ENCODE data around the gene OTP.

Gene OTP
- total RNA-seq: 0 reads per million in 2 donors

DNA sequence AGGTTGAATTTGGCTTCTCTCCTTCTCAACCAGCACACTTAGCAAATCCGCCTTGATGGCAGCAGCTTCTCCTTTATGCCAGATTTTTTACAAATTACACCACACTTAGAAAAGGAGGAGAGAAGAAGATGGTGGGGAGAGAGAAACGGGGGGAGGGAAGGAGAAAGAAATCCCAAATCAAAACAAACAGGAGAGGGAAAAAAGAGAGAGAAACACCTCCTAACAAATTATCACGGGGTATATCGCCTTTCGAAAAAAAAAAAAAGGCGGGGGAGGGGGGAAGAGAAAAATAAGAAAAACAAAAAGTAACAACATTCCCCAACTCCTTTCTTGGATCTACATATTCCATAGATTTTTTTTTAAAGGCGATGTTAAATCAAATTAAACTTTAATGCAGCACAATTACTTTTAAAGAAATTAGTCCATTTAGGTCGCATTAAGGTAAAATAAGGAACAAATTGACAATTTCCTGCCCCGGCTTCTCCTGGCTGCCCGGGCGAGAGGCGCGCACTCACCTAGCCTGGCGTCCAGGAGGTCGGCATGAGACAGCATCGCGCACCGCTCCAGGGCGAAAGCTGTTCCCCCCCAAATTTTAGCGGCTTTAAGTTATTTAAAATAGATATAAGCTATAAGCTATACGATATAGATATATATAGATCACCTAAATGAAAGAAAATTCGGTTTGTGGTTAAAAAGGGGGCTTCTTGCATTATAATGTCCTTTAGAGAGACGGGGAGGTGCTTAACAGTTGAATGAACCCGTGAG, at the start of gene OTP:
OTP (minus strand) TSS at position 716 of the 765 bp plus-strand sequence; CDS start at position 552, 164 bp downstream.
- no peak for DNase-seq

DNA sequence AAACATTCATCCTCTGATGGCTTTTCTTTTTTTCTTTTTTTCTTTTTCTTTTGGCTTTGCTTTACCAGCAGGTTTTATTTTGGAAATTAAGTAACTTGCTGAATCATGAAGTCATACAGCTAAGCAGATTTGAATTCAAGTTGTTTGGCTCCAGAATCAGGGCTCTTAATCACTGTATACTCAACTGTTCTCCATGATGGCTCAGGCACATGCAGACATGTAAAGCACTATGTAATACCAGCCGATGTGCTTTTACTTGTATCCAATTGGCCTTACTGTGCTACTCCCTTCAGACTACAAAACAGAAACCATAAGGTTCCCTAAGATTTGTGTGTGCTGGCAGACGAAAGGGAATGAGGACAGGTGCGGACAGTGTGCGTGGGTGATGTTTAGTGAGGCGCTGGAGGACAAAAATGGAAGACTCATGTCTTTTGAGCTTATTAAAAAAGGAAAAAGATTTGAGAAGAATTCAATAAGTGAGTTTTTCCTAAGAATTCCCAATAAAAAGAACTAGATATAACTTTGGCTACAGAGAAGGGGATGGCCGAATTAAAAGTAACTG, 44.7 kb upstream of the OTP start:
- DNase-seq: no peak

DNA sequence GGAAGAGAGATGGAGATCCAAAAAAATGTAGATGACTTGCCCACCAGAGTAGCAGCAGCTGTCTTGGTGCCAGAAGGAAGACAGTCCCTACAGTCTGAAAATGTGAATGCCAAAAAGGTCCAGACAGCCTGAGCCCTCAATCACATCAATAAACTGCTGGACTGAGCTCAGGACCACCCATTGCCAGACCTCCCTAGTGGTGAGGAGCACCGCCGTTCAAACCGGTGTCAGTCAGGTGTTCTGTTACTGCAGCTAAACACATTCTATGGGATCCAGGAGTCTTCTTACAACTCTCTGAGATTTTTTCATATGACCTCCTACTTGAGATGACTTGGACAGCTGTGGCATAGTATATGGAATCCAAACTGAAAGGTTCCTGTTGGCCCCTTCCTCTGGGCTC, 32.0 kb upstream of the OTP start:
- no peak for DNase-seq

DNA sequence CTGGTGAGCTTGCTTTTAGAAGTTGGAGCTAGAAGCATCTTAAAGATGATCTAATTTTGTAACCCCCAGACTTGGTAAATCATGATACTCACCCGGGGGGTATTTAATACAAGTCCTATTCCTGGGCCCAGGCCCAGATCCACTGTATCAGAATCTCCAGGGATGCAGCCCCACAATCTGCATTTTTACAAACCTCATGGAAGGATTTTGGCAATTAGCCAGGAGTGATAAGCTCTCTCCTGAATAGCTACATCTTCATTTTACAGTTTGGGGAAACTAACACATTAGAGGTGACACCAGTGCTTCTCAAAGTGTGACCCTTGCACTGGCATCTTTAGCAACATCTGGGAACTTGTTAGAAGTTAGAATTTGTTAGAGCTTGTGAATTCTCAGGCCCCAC, 31.2 kb upstream of the OTP start:
- no peak for DNase-seq

DNA sequence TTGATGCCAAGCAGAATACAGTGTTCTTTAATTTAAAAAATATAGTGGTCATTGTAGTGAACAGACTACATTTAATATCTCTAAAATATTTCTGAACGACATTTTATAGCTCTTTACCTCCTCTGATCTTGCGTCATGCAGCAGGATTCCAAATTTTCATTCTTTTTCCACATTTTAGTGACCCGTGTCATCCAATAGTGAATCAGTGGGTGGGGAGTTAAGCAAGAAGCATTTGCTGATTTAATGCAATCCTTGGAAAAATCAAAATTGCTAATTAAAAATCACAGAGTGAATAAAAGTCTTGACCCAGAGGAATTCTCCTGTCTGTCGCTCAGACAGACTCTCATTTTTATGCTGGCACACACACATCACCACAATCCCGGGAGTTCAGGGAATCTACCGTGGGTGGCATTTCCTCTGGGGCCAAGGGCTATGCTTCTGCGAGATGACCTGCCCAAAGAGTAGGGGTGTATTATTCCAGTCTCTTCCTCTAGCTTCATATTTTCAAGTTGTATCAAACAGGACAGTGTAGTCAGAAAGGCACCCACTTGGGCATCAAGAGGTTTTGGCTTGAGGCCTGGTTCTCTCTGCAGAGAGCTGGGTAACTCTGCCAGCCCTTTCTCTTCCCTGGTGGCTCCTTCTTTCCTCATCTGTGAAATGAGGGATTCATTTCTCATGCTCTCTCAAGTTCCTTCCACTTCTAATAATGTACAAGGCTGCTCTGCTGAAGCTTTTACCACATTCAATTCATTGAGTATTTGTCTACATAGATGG, 24.8 kb upstream of the OTP start:
- no peak for DNase-seq

DNA sequence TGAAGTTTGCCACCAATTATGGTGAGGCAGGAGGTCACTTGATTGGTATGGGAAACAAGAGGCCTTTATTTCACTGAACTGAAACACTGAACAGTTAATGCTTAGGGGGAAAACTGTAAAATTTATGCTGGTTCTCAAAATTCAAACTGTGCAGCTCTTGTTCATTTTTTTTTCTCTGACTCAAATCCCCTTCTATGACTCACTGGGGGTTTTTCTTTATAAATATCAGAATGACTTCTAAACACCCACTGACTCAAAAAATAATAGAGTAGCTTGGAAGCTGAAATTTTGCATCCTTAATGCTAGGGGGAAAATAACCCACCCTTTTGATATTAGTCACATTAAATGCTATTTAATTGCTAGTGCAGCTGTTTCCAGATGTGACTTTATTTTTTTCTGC, 24.1 kb upstream of the OTP start:
- no peak for DNase-seq

DNA sequence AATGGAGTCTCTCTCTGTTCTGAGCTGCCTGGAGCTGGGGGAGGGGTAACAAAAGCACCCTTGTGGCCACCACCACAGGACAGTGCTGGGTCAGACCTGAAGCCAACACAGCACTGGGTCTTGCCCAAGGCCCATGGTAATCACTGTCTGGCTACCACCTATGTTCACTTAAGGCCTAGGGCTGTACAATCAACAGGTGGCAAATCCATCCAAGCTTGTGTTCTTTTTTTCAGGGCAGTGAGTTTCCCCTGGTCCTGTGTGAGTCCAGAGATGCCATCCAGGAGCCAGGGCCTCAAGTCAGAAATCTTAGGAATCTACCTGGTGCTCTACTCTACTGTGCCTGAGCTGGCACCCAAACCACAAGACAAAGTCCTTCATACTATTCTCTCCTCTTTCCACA, 20.1 kb upstream of the OTP start:
- DNase-seq: no peak

DNA sequence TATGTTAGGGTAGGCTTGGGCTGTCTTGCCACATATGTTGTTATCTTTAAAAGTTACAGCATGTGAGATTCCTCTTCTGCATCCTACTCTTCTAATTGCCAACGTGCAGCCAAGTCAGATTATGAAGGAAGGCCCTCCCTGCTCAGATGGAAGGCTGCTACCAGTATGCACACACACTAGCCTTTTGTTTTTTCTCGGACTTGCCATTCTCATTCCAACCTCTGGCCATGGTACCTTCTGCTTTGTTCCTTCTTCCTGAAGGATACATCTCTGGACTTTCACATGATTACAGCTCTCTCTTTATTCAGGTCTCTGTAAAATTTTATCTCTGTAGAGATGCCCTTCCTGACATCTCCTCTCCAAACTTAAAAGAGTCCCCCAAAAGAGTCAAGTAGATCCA, 12.8 kb upstream of the OTP start:
- no peak for DNase-seq

DNA sequence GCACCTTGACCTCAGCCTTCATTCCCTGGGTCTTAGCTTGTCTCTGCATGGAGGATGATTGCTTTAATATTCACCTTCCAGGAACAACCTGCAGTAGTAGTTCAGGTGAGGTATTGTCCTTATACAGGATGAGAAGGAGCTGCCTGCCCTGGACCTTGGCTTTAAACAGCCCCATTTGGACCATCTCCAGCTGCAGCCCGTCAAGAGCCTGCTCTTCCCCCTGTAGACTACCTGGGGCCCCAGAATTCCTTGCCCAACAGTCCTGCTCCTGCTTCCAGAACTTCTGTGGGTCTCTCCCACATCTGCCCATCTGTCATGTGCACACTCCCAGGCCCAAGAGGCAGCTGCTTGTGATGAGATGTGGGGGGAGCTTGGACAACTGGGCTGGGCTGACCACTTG, 12.2 kb upstream of the OTP start:
- DNase-seq: no peak

DNA sequence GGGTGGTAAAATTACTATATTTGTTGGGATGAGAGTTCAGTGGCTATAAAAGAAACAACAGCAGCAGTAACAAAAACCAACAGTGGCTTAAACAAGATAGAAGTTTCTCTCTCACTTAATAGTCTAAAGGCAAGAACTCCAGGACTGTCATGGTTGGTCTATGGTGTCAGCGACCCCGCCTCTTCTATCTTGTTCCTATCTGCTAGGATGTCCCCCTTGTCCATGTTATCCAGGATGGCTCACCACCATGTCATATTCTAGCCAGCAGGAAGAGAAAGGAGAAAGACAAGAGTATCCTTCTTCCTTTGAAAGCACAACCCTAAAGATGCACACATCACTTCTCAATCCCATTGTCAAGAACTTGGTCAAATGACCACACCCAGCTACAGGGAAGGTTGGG, 11.3 kb upstream of the OTP start:
- no peak for DNase-seq

DNA sequence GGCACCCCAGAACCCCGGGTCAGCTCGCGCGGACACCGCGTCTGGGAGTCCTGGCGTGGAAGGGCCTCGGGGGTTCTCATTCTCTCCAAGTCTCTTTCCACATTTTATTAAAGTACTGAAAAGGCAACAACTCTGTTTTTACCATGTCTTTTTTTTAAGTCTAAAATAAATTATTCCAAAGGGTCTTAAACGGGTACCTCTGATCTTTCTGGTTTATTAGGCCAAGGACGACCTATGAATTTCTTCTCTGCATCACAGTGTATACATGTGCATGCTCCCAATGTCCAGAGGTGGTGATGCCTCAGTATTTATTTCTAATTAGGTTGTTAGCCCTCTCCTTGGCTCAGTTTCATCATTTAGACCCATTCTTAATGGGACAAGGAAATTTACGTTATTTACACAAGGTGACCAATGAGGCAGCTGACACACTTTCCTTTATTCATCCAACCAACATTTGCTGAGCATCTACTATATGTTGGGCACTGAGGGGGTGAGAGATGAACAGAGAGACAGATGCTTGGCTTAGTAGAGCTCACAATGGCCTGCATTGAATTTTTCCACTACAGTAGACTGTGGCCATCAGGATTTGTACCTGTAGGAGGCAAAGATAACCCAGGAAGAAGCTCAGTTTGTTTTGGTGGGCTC, 7.6 kb upstream of the OTP start:
- DNase-seq: no peak

DNA sequence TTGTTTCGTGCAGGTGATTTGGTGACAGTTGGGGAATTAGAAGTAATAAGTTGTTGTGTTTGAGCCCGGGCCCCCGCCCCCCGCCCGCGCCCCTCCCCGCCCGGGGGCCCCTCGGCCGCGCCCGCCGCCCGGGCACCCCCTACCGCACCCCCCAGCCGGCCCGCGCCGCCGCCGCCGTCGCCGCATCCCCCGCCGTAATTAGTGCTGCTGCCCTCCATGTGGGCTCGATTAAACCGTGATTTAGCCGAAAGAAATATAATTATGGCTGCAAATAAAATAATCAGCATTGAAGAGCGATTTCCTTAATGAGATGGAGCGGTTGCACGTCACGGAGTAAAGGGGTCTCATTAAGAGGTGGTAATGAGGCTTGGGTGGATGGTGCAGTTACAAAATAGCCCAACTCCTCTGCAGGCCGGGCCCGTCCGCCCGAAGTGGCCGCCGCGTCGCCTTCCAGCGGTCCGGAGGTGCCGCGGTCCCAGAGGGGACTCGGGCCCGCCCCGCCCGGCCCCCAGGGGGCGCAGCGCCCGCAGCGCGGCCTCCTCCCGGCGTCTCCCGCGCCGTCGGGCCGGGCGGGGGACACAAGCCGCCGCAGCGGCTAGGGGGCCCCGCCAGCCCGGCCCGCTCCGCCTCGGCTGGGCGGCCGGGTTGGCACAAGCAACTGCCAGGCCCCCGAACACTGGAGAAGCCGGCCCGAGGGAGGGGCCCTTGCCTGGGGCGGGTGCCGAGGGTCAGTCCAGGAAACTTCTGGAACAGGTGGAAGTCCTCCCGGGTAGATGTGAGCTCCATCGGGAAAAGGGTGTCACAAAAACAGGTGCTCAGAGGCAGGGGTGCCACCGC, 6.9 kb upstream of the OTP start:
- peak; percentile 29 for DNase-seq

DNA sequence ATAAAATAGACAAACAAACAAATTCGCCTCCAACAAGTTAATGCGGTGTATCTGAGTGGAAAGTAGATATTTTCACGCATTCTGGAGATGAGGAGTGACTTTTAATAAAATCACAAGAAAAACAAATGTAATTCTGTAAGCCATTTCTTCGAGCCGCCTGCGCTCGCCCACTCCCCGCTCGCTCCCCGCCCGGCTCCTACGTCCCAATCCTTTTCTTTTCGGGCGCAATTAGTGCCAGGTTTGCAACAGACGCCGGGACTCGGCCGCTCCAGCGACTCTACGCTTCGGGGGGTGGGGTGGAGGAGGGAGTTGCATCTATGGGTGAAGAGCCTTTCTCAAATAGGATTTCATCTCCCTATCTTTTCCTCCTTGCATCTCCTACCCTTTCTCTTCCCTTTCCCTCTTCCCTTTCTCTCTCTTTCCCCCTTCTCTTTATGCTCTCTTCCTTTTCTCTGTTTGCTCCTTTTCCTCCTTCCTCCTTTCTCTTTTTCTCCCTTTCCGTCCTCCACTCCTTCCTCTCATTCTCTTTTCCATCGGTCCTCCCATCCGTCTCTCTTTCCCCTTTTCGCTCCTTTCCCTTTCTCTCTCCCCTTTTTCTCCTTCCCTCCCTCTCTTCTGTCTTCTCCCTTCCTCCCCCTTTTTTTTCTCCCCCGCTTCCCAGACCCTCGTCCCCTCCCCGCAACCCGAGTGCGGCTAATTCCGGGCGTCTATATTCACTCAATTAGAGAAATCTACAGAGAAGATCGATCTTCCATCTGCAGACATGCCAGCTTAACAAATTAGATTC, 6.1 kb upstream of the OTP start:
- DNase-seq: no peak

DNA sequence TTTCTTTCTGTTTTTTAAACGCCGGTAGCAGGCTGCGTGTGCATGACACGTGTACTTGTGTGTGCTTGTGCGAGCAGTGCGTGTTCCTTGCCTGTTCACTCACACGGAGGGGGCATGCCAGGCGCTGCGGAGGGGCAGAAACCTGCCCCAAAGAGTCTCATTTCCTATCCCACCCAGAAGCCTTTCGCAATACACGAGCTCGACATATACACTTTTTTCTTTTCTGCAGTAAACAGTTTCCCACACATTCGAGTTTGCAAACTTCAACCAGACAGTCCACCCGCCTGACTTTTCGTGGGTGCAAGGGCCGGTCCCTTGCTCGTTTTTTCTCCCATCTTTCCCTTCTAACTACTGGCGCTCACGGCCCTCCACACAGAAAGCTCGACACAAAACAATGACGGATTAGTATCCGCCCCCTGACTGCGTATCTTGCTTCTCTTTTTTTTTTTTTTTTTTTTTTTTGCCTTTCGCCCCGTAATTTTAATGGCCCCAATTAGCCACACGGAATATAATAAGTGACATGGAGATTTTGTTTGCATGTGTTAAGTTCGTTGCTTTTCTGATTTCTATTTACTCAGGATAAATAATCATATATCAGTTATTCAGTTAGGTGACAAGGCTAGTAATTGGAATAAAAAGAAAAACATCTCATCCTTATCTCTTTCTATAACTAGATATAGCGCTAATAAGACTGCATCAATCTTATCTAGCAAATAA, 5.3 kb upstream of the OTP start:
- DNase-seq: no peak

DNA sequence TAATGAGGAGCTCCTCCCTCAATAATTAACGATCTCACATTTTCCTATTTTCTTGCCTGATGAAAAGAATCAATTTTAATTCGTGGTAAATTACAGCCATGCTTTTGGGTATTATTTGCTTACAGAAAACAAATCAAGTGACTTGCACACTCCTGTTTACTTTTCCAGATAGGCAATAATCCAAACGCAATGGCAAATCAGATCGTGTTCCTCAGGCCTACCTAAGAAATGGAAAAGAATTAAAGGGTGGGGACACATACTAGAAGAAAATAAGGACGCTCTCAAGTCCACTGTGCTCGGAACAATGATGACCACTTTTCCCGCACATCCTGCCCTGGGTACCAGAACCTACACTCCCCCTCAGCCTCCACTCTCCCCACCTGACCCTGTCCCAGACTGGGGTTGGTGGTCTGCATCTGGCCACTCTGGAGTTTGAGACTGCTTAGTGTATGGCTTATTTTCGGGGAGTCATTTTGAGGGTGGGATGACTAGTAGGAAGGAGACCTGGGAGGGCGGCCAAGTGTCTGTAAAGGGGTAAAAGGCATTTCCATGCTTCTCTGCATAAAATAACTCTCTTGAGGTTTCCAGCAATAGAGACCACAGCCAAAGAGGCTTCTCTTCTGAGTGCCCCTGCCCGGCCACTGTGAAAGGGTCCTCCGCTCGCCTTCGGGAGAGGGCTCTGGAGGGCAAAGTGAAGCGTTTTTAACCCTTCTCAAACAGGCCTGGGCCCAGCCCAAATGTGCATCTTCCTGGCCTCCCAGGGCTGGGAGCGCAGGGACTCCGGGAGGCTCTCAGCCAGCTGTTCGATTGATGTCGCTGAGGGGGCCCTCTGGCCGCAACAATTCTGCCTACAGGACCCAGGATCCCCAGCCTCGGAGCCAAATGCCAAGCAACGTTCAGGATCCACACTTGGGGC, 4.5 kb upstream of the OTP start:
- DNase-seq: no peak

DNA sequence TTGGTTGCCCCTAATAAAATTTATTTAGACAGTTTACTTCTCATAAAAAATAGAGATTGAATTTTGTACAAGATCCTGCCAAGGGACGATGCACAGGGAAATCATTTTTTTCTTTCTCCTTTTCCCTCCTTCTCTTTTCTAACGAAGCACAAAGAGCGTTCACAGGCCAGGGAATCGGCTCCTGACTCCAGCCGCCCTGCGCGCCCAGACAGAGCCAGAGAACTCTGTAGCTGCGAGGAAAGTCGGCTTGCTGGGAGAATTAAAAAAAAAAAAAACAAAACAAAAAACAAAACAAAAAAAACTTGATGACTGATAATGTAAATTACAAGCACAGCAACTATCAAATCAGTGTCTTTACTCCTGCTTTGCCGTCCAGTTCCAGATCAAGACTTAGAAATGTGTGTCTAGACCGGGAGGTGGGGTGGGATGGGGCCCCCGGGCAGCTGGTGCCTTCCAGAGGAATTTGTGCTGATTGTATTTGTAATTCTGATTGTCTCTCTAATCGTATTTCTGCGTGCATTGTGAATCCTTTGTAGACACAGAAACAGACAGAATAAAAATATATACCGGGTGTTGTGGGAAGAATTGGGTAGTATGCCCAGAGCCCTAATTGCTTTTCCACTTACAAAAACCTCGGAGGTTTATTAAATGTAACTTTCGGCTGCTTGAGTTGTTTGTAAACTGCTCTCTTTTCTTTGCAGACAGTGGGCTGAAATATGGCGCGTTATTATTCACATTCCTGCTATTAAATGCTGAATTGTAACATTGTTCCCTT, 3.6 kb upstream of the OTP start:
- no peak for DNase-seq

DNA sequence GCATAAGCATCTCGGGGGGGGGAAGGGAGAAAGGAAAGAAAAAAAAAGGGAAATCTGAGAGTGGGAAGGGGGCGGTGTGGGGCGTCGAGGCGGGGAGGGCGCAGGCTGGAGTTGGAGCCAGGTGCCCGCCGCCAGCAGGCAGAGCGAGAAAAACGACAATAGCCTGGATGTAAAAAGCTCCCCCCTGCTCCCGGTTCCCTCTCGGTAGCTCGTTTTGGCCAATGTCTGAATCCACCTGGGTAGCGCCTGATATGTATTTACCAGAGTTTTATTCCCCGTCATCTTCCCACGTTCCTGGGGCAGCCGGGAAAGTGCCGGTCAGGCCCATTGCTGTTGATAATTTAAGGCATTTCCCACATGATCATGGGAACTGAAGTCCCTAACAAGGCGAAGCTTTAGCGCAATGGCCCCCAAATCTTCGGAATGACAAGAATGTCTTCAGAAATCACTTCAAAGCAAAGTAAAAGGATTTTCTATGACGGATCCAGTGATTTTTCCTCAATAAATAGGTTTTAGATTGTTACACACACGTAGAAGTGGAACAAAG, 3.0 kb upstream of the OTP start:
- DNase-seq: no peak

DNA sequence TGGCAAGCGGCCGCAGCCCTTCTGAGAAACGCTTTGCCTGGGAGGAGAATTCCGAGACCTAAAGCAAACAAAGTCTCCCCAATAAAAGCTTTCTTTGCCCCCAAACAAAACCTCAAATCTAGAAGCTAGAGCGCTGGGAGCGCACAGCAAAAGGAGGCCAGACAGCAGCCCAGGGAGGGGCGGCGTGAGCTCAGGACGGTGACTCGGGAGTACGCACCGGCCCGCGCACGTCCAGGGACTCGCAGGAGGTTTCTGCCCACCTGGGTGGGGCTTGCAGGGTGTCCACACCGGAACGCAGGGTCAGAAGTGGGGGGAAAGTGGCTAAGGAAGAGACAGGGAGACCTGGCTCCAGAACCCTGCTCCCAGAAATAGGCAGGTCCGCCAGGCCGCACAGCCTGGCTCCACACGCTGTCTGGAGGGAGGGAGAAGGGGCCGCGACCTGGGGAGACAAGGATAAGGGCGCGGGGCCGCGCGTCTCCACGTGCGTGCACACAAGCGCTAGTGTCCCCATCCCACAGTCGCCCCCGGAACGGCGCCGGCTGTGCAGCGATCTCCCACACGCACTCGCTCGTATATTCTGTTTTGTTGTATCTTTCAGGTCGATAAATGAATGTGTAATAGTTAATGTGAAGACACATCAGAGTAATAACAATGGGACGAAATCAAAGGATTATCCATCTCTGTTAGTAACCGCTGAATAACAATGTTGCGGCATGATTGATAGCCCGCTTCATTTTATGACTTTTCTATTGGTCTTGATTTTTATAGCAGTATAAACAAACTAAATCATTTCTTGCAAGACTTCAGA, 2.3 kb upstream of the OTP start:
- no peak for DNase-seq

All from T-helper 9 cell (primary cell).